Astrocyte (in vitro differentiated cells and primary cell): Measurements from ENCODE around the gene STAB2. TPM values are rescaled to one million over a fixed set of nuclear protein-coding genes. Genes with fewer than 3 reads are reported as not detected.

Experiments
- DNase-seq: peaks from one replicate; pipeline ENCODE4 v3.0.0-alpha.2; 2010; ENCODE audit warnings: low read depth
- FAIRE-seq: peaks from 2 replicates; lab custom pipeline; 2011; peaks lifted over from hg19 to GRCh38; lab: Jason Lieb, UNC
- H2AFZ ChIP-seq: 2 replicates; pipeline ENCODE4 v1.6.0; 2012; ENCODE audit warnings: low read depth, low read length, inconsistent platforms
- H3K27ac ChIP-seq: 2 replicates; pipeline ENCODE4 v1.5.1; 2011; ENCODE audit warnings: low read depth, low read length, inconsistent platforms
- H3K27me3 ChIP-seq: 2 replicates; pipeline ENCODE4 v1.6.0; 2011; ENCODE audit warnings: low read length, inconsistent platforms; ENCODE audit not compliant: insufficient read depth
- H3K36me3 ChIP-seq: 2 replicates; pipeline ENCODE4 v1.5.1; 2011; ENCODE audit warnings: low read length, inconsistent platforms; ENCODE audit not compliant: insufficient read depth
- H3K4me1 ChIP-seq: 2 replicates; pipeline ENCODE4 v1.5.1; 2011; ENCODE audit warnings: low read length, inconsistent platforms; ENCODE audit not compliant: insufficient read depth
- H3K4me2 ChIP-seq: 2 replicates; pipeline ENCODE4 v1.6.0; 2012; ENCODE audit warnings: low read length, inconsistent platforms
- H3K4me3 ChIP-seq: 2 replicates; pipeline ENCODE4 v1.5.1; 2011; ENCODE audit warnings: low read depth, mild to moderate bottlenecking, low read length, inconsistent platforms; ENCODE audit not compliant: insufficient read depth
- H3K79me2 ChIP-seq: 2 replicates; pipeline ENCODE4 v1.6.0; 2012; ENCODE audit warnings: mild to moderate bottlenecking, low read length, inconsistent platforms; ENCODE audit not compliant: insufficient read depth
- H3K9ac ChIP-seq: 2 replicates; pipeline ENCODE4 v1.6.0; 2012; ENCODE audit warnings: mild to moderate bottlenecking, low read length, inconsistent platforms
- H3K9me3 ChIP-seq: 2 replicates; pipeline ENCODE4 v1.5.1; 2012; ENCODE audit warnings: low read depth, mild to moderate bottlenecking, low read length, inconsistent platforms; ENCODE audit not compliant: insufficient read depth
- H4K20me1 ChIP-seq: 2 replicates; pipeline ENCODE4 v1.6.0; 2012; ENCODE audit warnings: low read length, inconsistent platforms; ENCODE audit not compliant: insufficient read depth
- H3K27ac Mint-ChIP-seq: one replicate; pipeline ENCODE4 v1.8.0; 2021; ENCODE audit warnings: mild to moderate bottlenecking, mixed read lengths; ENCODE audit not compliant: unreplicated experiment
- H3K27me3 Mint-ChIP-seq: one replicate; pipeline ENCODE4 v1.8.0; 2021; ENCODE audit warnings: low read depth, mixed read lengths; ENCODE audit not compliant: unreplicated experiment
- H3K36me3 Mint-ChIP-seq: one replicate; pipeline ENCODE4 v1.8.0; 2021; ENCODE audit warnings: low read depth, mixed read lengths; ENCODE audit not compliant: unreplicated experiment
- H3K4me1 Mint-ChIP-seq: one replicate; pipeline ENCODE4 v1.8.0; 2021; ENCODE audit warnings: low read depth, mixed read lengths; ENCODE audit not compliant: unreplicated experiment
- H3K4me3 Mint-ChIP-seq: one replicate; pipeline ENCODE4 v1.8.0; 2021; ENCODE audit warnings: mild to moderate bottlenecking, moderate library complexity, mixed read lengths; ENCODE audit not compliant: unreplicated experiment
- H3K9me3 Mint-ChIP-seq: one replicate; pipeline ENCODE4 v1.8.0; 2021; ENCODE audit warnings: mild to moderate bottlenecking, mixed read lengths; ENCODE audit not compliant: unreplicated experiment
- EZH2 ChIP-seq: IDR thresholded peaks from 2 replicates; pipeline ENCODE4 v1.6.1; 2012; ENCODE audit warnings: mild to moderate bottlenecking, low read length, inconsistent platforms; ENCODE audit not compliant: insufficient read depth
- total RNA-seq: library from RNA; stranded (reverse); gene quantifications from 2 replicates; pipeline ENCODE4 v1.2.1, GENCODE V29; 2021
- TF ChIP-seq, protein P1 (sequence below): IDR thresholded peaks from 2 replicates; pipeline ENCODE4 v1.5.1; 2011; ENCODE audit warnings: low read depth, mild to moderate bottlenecking, inconsistent platforms, low read length, moderate library complexity; ENCODE audit not compliant: insufficient read depth

The STAB2 gene
- total RNA-seq, 1 donor from 2014 or later, result not detected

DNA sequence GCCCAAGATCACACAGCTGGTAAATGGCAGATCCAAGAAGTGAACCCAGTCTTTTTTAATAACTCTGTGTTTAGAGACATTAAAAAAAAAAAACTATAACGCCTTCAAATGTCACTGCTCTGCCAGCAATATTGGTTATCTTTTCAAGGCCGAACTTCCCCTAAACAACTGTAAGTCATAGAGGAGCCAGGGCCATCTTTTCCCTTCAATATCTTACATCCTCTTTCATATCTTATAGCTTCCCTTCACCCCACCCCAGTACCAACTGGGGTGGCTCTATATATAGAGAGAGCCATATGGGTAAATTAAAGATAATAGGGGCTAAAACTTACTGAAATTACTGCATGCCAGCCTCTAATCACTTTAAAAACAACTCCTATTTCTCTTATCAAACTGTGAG, 100.2 kb downstream of the STAB2 start:
- Histone ChIP-seq H3K4me3 (no peak overlapping the region), H4K20me1 (no peaks in the 10 kb centered on the region), H3K9me3 (no peaks in the 10 kb centered on the region), H3K4me2 (no peak overlapping the region), H3K4me1 (no peaks in the 10 kb centered on the region), H3K79me2 (no peaks in the 10 kb centered on the region), H3K27me3 (peaks cover 3% of the 10 kb centered on the region), H3K27ac (no peak overlapping the region), H3K9ac (no peak overlapping the region), H3K36me3 (no peaks in the 10 kb centered on the region), H2AFZ (no peak overlapping the region)
- Mint-ChIP-seq H3K4me1 (no peaks in the 10 kb centered on the region), H3K36me3 (no peaks in the 10 kb centered on the region), H3K9me3 (peaks cover 2% of the 10 kb centered on the region), H3K27ac (no peak overlapping the region), H3K4me3 (no peak overlapping the region), H3K27me3 (peaks cover 8% of the 10 kb centered on the region)
- TF ChIP-seq, protein P1, sequence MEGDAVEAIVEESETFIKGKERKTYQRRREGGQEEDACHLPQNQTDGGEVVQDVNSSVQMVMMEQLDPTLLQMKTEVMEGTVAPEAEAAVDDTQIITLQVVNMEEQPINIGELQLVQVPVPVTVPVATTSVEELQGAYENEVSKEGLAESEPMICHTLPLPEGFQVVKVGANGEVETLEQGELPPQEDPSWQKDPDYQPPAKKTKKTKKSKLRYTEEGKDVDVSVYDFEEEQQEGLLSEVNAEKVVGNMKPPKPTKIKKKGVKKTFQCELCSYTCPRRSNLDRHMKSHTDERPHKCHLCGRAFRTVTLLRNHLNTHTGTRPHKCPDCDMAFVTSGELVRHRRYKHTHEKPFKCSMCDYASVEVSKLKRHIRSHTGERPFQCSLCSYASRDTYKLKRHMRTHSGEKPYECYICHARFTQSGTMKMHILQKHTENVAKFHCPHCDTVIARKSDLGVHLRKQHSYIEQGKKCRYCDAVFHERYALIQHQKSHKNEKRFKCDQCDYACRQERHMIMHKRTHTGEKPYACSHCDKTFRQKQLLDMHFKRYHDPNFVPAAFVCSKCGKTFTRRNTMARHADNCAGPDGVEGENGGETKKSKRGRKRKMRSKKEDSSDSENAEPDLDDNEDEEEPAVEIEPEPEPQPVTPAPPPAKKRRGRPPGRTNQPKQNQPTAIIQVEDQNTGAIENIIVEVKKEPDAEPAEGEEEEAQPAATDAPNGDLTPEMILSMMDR, result no peak
- TF ChIP-seq EZH2, result no peak
- DNase-seq (no peak), FAIRE-seq (no peak)

DNA sequence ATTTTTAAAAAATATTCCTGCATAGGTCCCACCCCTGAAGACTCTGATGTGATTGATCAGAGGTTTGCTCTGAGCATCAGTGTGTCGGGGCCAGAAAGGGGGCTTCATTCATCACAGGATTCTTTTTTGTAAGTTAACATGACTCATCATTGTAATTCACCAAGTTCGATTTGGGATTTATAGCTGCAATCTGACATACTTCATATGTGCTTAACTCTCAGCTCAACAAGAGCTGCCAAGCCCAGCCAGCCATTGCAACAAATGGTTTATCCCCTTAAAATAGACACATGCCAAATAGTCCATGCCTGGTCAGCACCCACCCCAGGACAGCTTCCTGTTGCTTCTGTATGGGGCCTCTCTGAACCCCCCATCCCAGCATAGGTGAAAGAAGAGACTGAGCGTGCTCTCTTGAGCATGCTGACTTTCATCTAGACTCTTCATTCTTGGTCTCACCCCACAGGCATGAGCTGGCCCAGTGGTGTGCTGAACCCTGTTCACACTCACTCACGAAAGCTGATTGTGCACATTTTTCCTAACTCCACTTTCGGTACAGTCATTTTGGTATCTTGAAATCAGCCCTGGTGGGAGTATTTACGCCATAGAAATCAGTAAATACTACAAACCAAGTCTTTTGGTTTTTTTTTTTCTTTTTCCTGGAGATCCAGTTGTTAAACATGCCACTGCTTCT, 101.4 kb downstream of the STAB2 start:
- Histone ChIP-seq H3K27ac (no peak overlapping the region), H3K27me3 (peaks cover 3% of the 10 kb centered on the region), H3K4me3 (no peak overlapping the region), H2AFZ (no peak overlapping the region), H3K36me3 (no peaks in the 10 kb centered on the region), H3K4me1 (no peaks in the 10 kb centered on the region), H3K79me2 (no peaks in the 10 kb centered on the region), H4K20me1 (no peaks in the 10 kb centered on the region), H3K9ac (no peak overlapping the region), H3K9me3 (no peaks in the 10 kb centered on the region), H3K4me2 (no peak overlapping the region)
- no peak for DNase-seq
- no peak overlapping the region for H3K27ac Mint-ChIP-seq
- no peak overlapping the region for H3K4me3 Mint-ChIP-seq
- peaks cover 4% of the 10 kb centered on the region for H3K9me3 Mint-ChIP-seq
- FAIRE-seq, result no peak
- no peaks in the 10 kb centered on the region for H3K36me3 Mint-ChIP-seq
- peaks cover 8% of the 10 kb centered on the region for H3K27me3 Mint-ChIP-seq
- H3K4me1 Mint-ChIP-seq, result no peaks in the 10 kb centered on the region
- TF ChIP-seq EZH2, result no peak
- TF ChIP-seq, protein P1, result no peak

DNA sequence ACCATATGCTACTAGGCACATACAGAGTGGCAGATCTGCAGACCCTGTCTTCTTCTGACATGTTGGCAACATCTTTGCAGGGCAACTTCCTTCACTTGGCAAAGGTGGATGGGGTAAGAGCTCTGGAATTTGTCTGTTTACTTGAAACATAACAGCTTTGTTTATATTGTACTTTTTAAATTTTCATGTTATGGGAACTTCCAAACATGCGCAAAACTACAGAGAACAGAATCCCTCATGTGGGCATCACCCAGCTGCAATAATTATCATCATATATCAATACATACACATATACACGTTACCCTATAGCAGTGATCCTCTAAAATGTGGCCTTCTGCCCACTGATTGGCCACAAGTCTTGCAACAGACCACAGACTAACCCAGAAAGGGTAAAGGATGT, 103.4 kb downstream of the STAB2 start:
- Mint-ChIP-seq H3K4me1 (no peaks in the 10 kb centered on the region), H3K36me3 (no peaks in the 10 kb centered on the region), H3K27me3 (peaks cover 8% of the 10 kb centered on the region), H3K27ac (no peak overlapping the region), H3K4me3 (no peak overlapping the region), H3K9me3 (peaks cover 2% of the 10 kb centered on the region)
- Histone ChIP-seq H3K27me3 (peaks cover 2% of the 10 kb centered on the region), H4K20me1 (no peaks in the 10 kb centered on the region), H2AFZ (no peak overlapping the region), H3K36me3 (no peaks in the 10 kb centered on the region), H3K9ac (no peak overlapping the region), H3K79me2 (no peaks in the 10 kb centered on the region), H3K4me3 (no peak overlapping the region), H3K27ac (no peak overlapping the region), H3K9me3 (no peaks in the 10 kb centered on the region), H3K4me2 (no peak overlapping the region), H3K4me1 (no peaks in the 10 kb centered on the region)
- no peak for TF ChIP-seq EZH2
- TF ChIP-seq, protein P1, result no peak
- no peak for FAIRE-seq
- no peak for DNase-seq
